ENCODE data around the gene ATF1.
"Not testable (repeated sequence)": the region's sequence is repeated elsewhere in the genome, so short reads cannot be mapped to it uniquely, and the experiment has no call there.

The ATF1 gene

DNA sequence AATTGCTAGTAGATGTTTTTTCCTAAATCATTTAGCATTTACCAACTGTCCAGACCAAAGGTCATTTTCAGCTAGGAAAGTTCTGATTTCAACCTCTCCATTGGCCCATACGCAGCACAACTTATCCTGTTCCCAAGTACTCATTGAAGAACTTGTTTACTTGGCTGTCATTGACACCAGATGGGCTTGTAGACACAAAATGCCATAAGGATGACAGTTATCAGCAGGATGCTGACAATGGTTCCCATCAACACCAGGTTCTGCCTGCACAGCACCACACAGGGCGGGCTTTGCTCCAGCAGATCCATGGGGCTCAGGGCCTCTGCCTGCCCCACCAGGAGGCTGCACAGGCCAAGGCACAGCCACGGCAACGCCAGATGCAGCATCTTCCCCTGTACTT lies 42.3 kb downstream of the ATF1 start:
- no peak for FAIRE-seq

DNA sequence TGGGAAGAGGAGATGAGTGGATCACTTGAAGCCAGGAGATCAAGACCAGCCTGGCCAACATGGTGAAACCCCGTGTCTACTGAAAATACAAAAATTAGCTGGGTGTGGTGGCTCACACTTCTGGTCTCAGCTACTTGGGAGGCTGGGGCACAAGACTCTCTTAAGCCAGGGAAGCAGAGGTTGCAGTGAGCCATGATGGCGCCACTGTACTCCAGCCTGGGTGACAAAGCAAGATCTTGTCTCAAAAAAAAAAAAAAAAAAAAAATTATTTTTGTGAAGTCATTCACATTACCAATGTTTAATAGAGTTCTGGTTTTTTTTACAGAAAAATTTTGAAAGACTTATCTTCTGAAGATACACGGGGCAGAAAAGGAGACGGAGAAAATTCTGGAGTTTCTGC lies 45.2 kb downstream of the ATF1 start:
- not testable (repeated sequence) for FAIRE-seq

DNA sequence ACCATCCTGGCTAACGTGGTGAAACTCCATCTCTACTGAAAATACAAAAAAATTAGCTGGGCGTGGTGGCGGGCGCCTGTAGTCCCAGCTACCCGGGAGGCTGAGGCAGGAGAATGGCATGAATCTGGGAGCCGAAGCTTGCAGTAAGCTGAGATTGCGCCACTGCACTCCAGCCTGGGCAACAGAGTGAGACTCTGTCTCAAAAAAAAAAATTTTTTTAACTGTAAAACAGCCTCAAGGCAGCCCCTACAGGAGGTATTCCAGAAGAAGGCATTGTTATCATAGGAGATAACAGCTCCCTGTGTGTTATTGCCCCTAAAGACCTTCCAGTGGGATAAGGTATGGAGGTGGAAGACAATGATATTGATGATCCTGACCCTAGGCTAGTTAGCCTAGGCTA lies 51.0 kb downstream of the ATF1 start:
- FAIRE-seq, result not testable (repeated sequence)

DNA sequence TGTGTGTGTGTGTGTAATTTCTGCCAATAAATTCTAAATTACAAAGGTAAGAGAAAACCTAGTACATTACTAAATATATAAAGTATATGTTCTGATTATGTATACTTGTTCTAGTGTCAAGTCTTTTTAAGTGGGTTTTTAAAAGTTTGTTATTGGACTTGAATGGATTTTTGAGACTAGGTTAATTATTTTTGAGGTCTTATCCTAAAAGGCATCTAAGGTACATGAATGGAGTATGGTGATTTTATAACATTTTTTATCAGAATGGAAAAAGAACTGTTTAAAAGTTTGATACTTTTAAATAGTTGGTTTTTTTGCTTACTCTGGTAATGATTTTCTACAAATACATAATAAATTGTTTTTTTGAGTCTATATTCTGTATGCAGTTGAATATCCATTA lies 56.3 kb downstream of the ATF1 start:
- no peak for FAIRE-seq

DNA sequence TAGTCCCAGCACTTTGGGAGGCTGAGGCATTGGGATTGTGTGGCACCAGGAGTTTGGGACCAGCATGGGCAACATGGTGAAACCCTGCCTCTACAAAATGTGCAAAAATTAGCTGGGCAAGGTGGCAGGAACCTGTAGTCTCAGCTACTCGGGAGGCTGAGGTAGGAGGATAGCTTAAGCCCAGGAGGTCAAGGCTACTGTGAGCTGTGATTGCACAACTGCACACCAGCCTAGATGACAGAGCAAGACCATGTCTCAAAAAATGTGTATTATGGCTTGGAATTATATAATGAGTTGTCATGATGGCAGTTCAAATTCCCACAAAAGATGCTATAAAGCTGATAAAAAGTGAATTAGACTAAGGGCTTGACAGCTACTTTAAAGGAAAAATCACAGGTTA lies 58.2 kb downstream of the ATF1 start:
- no peak for FAIRE-seq

DNA sequence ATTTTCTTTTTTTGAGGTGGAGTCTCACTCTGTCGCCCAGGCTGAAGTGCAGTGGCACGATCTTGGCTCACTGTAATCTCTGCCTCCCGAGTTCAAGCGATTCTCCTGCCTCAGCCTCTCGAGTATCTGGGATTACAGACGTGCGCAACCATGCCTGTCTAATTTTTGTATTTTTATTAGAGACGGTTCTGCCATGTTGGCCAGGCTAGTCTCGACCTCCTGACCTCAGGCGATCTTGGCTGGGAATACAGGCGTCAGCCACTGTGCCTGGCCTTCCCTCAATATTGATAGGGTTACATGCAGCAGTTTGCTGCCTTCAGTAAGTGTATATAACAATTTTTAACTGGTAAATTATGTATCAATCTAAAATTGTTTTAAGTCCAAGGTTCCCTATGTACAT lies 59.8 kb downstream of the ATF1 start:
- not testable (repeated sequence) for FAIRE-seq

DNA sequence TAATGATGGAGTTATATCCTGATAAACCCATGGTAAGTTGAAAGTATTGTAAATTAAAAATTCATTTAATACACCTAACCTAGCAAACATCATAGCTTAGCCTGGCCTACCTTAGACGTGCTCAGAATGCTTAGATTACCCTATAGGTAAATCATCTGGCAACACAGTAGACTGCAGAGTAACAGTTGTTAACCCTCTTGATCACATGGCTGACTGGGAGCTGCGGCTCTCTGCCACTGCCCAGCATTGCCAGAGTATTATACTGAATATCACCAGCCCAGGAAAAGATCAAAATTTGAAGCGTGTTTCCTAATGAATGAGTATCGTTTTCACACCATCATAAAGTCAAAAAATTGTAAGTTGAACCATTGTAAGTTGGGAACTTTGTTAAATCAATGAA lies 61.0 kb downstream of the ATF1 start:
- FAIRE-seq, result no peak

DNA sequence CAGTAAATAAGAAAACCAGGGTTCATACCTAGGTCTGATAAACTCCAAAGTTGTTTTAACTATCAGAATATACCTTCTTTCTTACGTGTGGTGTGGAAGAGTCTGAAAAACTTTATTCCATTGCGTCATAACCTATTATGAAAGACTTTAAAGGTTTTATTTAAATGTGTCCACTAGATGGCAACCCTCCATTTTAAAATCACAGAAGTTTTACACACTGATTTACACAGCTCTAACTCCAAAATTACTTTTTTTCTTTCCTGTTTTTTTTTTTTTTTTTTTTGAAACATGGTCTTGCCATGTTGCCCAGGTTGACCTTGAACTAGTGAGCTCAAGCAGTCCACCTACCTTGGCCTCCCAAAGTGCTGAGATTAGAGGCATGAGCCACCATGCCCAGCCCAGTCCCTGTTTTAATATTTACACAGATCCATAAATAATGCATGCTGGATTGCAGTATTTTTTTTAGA lies 61.5 kb downstream of the ATF1 start:
- peak; percentile 99 for FAIRE-seq

DNA sequence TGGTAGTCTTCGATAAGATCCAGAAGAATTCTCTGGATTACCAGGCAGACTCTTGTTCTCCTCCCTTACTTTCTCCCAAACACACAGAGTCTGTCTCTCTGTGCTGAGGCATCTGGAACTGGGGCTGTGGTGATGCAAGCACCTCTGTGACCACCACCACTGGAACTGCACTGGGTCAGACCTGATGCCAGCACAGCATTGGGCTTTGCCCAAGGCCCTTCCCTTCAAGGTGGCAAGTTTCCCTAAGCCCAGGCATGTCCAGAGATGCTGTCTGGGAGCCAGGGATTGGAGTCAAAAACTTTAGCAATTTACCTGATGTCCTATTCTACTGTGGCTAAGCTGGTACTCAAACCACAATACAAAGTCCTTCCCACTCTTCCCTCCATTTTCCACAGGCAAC lies 64.2 kb downstream of the ATF1 start:
- FAIRE-seq, result no peak

DNA sequence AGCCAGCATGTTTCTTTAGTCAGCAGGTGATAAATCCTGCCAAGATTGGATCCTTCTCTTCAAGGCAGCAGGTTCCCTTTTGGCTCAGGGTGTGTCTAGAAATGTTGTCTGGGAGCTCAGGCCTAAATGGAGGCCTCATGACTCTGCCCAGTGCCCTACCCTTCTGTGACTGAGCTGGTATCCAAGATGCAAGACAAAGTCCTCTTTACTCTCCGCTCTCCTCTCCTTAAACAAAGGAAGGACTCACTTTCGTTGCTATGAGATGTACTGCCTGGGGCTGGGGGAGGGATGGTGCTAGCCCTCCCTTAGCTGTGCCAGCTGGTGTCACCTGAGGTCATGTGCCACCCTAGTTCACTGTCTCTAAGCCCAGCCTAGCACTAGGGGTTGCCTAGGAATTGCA lies 65.0 kb downstream of the ATF1 start:
- no peak for FAIRE-seq

DNA sequence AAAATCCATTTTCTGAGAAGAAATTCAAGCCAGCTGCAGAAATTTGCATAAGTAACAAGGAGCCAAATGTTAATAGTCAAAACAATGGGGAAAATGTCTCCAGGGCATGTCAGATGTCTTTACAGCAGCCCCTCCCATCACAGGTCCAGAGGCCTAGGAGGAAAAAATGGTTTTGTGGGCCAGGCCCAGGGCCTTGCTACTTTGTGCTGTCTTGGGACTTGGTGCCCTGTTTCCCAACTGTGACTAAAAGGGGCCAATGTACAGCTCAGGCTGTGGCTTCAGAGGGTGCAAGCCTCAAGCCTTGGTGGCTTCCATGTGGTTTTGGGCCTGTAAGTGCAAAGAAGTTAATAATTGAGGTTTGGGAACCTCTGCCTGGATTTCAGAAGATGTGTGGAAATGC lies 69.9 kb downstream of the ATF1 start:
- not testable (repeated sequence) for FAIRE-seq

DNA sequence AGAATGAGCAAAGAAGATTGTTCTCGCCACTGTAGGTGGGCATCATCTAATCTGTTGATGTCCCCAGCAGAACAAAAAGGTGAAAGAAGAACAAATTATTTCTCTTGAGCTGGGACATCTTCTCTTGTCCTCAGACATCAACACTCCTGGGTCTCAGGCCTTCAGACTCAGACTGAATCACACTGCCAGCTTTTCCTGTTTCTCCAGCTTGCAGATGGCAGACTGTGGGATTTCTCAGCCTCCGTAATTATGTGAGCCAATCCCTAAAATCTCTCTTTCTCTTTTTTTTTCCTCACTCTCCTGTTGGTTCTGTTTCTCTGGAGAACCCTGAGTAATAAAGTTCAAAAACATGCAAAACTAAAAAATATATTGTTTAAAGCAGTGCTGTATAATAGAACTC lies 75.1 kb downstream of the ATF1 start:
- no peak for FAIRE-seq

DNA sequence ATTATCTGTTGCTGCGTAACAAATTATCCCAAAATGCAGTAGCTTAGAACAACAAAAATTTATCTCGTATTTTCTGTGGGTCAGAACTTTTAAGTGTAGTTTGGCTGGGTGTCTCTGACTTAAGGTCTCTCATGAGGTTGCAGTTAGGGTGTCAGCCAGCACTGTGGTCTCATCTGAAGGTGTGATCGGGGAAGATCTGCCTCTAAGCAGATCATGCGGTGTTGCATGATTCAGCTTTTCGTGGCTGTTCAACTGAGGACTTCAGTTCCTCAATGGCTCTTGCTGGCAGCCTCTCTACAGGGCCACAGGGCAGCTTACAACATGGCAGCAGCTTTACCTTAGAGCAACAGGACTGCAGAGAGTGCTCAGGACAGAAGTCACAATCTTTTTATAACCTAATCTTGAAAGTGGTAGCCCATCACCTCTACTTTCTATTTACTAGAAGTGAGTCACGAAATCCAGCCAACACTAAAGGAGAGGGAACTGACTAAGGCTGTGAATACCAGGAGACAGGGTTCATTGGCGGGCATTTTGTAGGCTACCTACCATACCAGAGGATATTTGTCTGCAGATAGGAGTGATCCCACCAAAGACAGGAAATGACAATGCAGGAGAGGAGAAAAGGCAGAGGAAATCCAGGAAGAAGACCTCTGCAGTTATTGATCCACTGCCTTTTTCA lies 77.0 kb downstream of the ATF1 start:
- FAIRE-seq, result no peak

DNA sequence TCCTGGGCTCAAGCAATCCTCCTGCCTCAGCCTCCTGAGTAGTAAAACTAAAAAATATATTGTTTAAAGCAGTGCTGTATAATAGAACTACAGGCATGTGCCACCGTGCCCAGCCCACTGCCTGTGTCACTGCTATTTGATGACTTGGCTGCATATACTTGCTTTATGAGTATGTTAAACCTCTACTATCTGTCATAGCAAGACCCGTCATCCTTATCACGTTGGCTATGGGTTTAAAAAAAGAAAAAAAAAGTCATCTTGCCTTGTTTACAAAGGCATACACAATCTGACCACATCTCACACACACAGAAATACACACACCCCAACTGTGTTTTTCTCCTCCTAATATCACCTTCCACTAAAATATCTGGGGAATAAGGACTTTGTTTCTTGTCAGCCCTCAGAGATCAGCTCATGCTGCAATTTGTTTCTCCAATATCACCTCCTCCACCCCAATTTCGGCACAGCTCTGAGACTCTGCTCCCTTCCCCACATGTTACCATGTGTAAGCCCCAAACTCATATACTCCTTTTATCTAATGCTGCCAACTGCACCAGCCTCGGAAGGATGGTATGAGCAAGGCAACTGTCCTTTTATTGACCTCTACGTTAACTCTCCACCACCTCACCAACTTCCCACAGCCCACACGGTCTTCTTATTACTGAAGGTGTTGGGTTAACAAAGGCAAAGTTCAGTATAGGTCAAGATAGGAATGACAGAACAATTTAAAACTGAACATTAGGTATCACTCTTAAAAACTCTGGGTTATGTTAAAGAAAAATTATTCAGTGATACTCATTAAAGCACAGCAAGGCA lies 78.0 kb downstream of the ATF1 start:
- no peak for FAIRE-seq

DNA sequence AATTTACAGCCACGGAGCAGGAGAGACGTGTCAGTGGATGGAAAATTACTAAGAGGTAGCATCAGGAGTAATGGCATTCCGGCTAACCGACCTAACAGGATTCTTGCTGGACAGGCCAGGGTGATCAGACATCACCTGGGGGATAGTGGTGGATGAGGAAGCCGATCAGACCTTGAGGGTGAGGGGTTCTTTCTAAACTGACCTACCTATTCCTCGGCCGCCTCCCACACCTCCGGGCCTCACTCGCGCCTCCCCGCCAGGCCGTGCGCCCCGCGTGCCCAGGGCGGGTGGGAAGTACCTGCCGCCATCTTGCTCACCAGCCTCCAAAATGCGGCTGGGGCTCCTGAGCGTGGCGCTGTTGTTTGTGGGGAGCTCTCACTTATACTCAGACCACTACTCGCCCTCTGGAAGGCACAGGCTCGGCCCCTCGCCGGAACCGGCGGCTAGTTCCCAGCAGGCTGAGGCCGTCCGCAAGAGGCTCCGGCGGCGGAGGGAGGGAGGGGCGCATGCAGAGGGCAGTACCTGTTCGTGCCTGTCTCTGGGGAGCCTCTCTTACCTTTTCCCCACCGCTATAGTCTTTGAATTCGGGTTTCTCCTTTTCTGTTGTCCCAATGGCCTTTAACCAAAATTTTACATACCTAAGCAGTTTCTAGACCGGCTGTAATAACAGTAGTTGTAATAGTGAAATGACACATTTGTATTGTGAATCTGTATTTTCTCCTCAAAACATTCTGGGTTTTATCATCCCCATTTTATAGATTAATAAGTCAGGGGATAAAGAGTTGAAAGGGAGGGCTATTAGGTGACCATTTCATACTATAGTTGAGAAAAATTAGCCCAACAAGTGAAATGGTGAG lies 79.0 kb downstream of the ATF1 start, which contains the start of gene TMPRSS12:
TMPRSS12 (plus strand) TSS at position 290 of the 857 bp plus-strand sequence; CDS start at position 329, 39 bp downstream.
- FAIRE-seq, result peak; percentile 53

DNA sequence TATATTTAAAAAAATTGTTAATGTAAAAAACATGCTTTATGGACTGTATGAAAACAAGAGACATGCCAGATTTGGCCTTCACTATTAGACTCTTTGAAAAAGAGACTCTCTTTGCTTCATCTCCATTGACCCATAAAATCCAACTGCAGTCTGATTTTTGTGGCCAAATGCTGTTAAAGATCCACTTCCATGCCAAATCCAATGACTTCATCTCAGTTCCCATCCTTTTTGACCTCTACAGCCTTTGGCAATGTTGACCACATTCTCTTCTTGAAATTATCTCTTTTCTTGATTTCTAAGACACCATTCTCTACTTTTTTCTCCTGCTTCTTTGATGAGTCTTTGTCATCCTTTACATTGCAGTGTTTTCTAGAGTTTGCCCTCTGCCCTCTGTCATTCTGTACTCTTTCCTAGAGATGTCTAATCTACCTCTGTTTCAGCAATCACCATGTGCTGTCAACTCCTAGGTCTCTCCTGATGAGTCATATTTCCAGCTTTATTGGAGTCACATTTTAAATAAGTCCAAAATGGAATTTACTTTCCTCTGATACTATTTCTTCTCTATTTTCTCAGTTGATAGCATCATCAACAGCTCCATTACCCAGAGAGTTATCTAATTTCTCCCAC lies 81.2 kb downstream of the ATF1 start:
- FAIRE-seq, result no peak

DNA sequence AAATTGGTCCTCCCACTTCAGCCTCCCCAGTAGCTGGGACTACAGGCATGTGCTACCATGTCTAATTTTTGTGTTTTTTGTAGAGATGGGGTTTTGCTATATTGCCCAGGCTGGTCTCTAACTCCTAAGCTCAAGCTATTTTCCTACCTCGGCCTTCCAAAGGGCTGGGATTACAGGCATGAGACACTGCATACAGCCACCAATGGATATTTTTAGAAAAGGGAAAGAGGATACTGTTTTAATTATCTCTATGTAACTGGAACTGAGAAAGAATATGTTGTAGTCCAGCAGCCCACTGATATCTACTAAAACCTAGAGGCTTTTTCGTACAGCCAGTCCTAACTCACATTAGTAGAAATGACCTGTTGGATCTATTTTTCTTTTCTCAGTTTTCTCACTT lies 85.1 kb downstream of the ATF1 start:
- no peak for FAIRE-seq

DNA sequence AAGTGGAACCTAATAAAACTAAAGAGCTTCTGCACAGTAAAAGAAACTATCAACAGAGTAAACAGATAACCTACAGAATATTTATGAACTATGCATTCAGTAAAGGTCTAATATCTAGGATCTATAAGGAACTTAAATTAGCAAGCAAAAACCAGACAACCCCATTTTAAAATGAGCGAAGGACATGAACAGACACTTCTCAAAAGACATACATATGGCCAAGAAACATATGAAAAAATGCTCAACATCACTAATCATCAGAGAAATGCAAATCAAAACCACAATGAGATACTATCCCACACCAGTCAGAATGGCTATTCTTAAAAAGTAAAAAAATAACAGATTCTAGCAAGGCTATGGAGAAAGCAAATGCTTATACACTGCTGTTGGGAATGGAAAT lies 91.3 kb downstream of the ATF1 start:
- not testable (repeated sequence) for FAIRE-seq

DNA sequence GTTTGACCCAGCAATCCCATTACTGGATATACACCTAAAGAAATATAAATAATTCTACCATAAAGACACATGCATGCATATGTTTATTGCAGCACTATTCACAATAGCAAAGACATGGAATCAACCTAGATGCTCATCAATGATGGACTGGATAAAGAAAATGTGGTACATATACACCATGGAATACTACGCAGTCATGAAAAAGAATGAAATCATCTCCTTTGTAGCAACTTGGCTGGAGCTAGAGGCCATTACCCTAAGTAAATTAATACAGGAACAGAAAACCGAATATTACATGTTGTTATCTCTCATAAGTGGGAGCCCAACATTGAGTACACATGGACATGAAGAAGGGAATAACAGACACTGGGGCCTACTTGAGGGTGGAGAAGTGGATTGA lies 91.8 kb downstream of the ATF1 start:
- FAIRE-seq, result not testable (repeated sequence)

DNA sequence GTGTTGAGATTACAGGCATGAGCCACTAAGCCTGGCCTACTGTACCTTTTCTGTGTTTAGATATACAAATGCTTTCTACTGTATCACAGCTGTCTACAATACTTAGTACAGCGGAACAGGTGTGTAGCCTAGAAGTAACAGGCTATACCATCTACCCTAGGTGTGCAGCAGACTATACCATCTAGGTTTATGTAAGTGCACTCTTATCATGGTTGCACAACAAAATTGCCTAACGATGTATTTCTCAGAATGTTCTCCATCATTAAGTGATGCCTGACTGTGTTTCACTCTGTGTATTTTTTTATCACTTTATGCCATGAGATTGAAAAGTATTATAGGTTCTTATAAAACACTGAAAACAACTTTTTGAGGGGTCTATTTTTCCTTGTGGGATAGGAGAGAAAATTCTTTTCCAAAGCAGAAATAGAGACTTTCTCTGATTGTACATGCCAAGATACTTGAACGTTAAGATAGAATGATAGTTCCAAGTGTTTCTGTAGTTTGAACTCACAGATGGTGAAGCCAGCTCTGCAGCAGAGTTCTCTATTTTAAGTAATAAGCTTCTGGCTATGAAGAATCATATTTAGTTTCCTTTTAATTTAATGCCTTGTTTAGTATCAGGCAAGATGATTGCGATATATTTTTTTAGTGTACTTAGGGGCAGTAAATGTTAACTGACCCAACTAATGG lies 95.9 kb downstream of the ATF1 start:
- FAIRE-seq, result no peak

DNA sequence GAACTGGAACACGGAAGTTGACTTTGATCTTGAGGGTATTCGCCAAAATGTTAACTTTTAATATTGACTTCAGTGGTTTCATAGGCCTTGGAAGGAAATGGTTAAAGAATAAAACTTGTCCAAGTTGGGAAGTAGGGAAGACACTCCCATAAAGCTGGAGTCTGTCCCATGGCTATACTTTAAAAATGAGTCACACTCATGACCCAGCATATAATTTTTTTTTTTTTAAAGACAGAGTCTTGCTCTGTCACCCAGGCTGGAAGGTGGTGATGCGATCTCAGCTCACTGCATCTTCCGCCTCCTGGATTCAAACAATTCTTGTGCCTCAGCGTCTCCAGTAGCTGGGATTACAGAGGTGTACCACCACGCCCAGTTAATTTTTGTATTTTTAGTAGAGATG lies 98.4 kb downstream of the ATF1 start:
- no peak for FAIRE-seq

DNA sequence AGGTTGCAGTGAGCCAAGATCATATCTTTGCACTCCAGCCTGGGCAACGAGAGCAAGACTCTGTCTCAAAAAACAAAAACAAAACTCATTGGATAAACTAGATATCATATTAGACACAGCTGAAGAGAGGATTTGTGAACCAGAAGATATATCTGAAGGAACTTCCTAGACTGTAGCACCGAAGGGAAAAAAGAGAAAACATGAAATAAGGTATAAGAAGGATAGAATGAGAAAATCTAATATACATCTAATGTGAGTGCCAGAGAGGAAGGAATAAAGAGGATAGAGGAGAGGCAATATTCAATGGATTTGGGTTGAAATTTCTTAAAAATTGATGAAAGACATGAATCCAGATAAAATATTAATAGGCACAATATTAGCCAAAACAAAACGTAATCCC lies 101.4 kb downstream of the ATF1 start:
- FAIRE-seq, result no peak
